HG02884 (cell line): ENCODE measurements around the gene TAS2R3.
"Not testable (repeated sequence)": the region's sequence is repeated elsewhere in the genome, so short reads cannot be mapped to it uniquely, and the experiment has no call there.

Source experiments
- ATAC-seq: cut with Tn5 transposase; IDR thresholded peaks from one replicate; pipeline ENCODE4 v1.9.1; 2021; ENCODE audit warnings: mild to moderate bottlenecking, moderate library complexity; ENCODE audit not compliant: unreplicated experiment

The TAS2R3 gene

GRCh38 chr7:141763797-141764196 lies at the start of gene TAS2R3:
Gene TAS2R3, plus strand, starts transcription at chr7:141764097. Its CDS starts 62 bp downstream, at chr7:141764159.
- ATAC-seq: no peak

GRCh38 chr7:141714571-141714970 lies 49.3 kb upstream of the TAS2R3 start:
- ATAC-seq: no peak

- ATAC-seq: no peak
Measured at GRCh38 chr7:141715018-141715417, 48.9 kb upstream of the TAS2R3 start.

GRCh38 chr7:141715794-141716689 lies 47.9 kb upstream of the TAS2R3 start:
- ATAC-seq: no peak

GRCh38 chr7:141717450-141717849 lies 46.4 kb upstream of the TAS2R3 start:
- no peak for ATAC-seq

- ATAC-seq: no peak
Measured at GRCh38 chr7:141722529-141722928, 41.4 kb upstream of the TAS2R3 start.

GRCh38 chr7:141729020-141729419 lies 34.9 kb upstream of the TAS2R3 start:
- no peak for ATAC-seq

GRCh38 chr7:141731476-141732149 lies 32.3 kb upstream of the TAS2R3 start:
- no peak for ATAC-seq

GRCh38 chr7:141737118-141737835 lies 26.6 kb upstream of the TAS2R3 start:
- no peak for ATAC-seq

GRCh38 chr7:141737836-141738591 lies 25.9 kb upstream of the TAS2R3 start, which contains the start of gene SSBP1:
Gene SSBP1, plus strand, starts transcription at chr7:141738358. Its CDS starts 809 bp downstream, at chr7:141739167.
- peak; percentile 90 for ATAC-seq

- no peak for ATAC-seq
Measured at GRCh38 chr7:141738592-141739013, 25.3 kb upstream of the TAS2R3 start.

- no peak for ATAC-seq
Measured at GRCh38 chr7:141739250-141739649, 24.6 kb upstream of the TAS2R3 start.

GRCh38 chr7:141742229-141742628 lies 21.7 kb upstream of the TAS2R3 start:
- no peak for ATAC-seq

GRCh38 chr7:141744131-141744530 lies 19.8 kb upstream of the TAS2R3 start:
- no peak for ATAC-seq

- no peak for ATAC-seq
Measured at GRCh38 chr7:141748396-141748795, 15.5 kb upstream of the TAS2R3 start.

- not testable (repeated sequence) for ATAC-seq
Measured at GRCh38 chr7:141751904-141752303, 12.0 kb upstream of the TAS2R3 start.

GRCh38 chr7:141752634-141753033 lies 11.3 kb upstream of the TAS2R3 start:
- ATAC-seq: no peak

- no peak for ATAC-seq
Measured at GRCh38 chr7:141754939-141755338, 9.0 kb upstream of the TAS2R3 start.

GRCh38 chr7:141770083-141770583 lies 6.2 kb downstream of the TAS2R3 start:
- ATAC-seq: not testable (repeated sequence)

- no peak for ATAC-seq
Measured at GRCh38 chr7:141776374-141776773, 12.5 kb downstream of the TAS2R3 start, which contains the start of gene TAS2R4. Gene TAS2R4, plus strand, starts transcription at chr7:141776674. Its CDS starts 1,815 bp downstream, at chr7:141778489.
